ENCODE measurements around the gene ADGRB3. TPM values are rescaled to one million over a fixed set of nuclear protein-coding genes. Genes with fewer than 3 reads are reported as not detected.

ADGRB3 gene
- total RNA-seq, 4 donors from 2014 or later = 5.3 to 15.6 (median 7.6) TPM

DNA sequence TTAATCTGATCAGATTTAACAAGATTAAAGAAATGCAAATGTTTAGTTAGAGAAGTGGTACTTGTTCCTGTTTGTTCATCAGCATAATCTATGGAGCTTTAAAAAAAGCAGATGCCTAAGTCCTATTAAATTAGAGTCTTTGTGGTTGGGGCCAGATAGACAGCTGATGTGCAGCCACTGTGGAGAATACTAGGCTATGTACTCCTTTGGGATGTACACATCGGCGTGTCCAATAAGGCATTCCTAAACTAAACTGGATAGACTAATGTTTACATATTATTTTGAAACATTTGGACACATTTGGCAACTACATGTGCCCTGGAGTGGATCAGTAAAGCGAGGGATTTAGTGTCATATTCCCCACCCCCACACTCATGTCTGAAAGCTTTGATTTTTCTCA lies 702.2 kb downstream of the ADGRB3 start:
- Histone ChIP-seq H3K27ac (no peak overlapping the region), H3K4me3 (no peak overlapping the region), H3K9me3 (no peaks in the 10 kb centered on the region), H3K27me3 (no peaks in the 10 kb centered on the region), H3K36me3 (no peaks in the 10 kb centered on the region), H3K4me1 (no peaks in the 10 kb centered on the region)
- TF ChIP-seq, protein P1, sequence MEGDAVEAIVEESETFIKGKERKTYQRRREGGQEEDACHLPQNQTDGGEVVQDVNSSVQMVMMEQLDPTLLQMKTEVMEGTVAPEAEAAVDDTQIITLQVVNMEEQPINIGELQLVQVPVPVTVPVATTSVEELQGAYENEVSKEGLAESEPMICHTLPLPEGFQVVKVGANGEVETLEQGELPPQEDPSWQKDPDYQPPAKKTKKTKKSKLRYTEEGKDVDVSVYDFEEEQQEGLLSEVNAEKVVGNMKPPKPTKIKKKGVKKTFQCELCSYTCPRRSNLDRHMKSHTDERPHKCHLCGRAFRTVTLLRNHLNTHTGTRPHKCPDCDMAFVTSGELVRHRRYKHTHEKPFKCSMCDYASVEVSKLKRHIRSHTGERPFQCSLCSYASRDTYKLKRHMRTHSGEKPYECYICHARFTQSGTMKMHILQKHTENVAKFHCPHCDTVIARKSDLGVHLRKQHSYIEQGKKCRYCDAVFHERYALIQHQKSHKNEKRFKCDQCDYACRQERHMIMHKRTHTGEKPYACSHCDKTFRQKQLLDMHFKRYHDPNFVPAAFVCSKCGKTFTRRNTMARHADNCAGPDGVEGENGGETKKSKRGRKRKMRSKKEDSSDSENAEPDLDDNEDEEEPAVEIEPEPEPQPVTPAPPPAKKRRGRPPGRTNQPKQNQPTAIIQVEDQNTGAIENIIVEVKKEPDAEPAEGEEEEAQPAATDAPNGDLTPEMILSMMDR (IDR thresholded peaks at IDR 0.05) = no peak
- TF ChIP-seq POLR2A (IDR thresholded peaks at IDR 0.05) = no peak
- no peak for DNase-seq
- intact Hi-C loops (cut with DNase I; ENCODE audit: low total_unique reads) = no loop called here

DNA sequence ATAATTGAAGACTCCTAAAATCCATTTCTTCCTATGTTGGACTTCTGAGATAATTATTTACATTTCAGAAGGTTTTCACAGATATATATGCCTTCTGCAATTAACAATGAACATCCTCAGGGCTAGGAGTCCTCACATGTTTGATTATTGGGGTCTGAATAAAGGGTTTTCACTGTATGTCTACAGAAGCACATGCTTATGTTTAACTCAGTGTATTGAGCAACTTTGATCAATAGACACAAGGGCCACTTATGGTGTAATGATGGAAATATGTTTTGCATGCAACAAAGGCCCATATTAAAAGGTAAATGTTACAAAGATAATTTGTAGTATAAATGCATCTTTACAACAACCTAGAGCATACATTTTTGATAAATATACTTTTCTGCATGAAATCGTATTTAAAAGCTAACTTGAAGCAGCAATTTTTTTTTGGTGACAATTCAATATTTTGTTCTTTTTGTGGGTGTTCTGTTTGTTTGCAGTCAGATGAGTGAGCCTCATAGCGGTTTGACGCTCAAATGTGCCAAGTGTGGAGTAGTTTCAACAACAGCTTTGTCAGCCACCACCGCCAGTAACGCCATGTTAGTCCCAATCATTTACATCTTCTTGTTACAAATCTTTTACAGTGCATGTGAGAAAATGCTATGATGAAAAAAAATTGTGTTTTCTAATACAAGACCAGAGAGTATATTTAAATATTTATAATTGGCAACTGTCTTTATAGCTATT lies 703.5 kb downstream of the ADGRB3 start:
- no peak for DNase-seq
- H3K4me1 ChIP-seq = no peaks in the 10 kb centered on the region
- intact Hi-C loops (cut with DNase I; ENCODE audit: low total_unique reads) = no loop called here
- no peak overlapping the region for H3K4me3 ChIP-seq
- no peaks in the 10 kb centered on the region for H3K36me3 ChIP-seq
- TF ChIP-seq, protein P1 (IDR thresholded peaks at IDR 0.05) = no peak
- TF ChIP-seq POLR2A (IDR thresholded peaks at IDR 0.05) = no peak
- H3K27me3 ChIP-seq = no peaks in the 10 kb centered on the region
- H3K27ac ChIP-seq = no peak overlapping the region
- H3K9me3 ChIP-seq = no peaks in the 10 kb centered on the region

DNA sequence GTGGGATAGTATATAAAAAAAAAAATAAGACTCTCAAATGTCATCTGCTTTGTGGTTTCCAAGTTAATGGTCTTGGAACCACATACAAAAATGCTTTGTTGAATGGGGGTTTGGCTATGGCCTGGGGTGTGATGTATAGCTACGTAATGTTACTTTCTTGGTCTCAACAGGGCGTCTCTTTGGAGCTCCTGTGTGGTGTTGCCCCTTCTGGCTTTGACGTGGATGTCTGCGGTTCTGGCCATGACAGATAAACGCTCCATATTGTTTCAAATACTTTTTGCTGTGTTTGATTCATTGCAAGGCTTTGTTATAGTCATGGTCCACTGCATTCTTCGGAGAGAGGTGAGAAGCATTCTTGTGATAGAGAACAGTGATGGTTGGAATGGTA lies 704.1 kb downstream of the ADGRB3 start:
- H3K9me3 ChIP-seq = no peaks in the 10 kb centered on the region
- no peak for DNase-seq
- no peaks in the 10 kb centered on the region for H3K27me3 ChIP-seq
- H3K4me1 ChIP-seq = no peaks in the 10 kb centered on the region
- no peak overlapping the region for H3K4me3 ChIP-seq
- no peaks in the 10 kb centered on the region for H3K36me3 ChIP-seq
- intact Hi-C loops (cut with DNase I; ENCODE audit: low total_unique reads) = no loop called here
- TF ChIP-seq POLR2A (IDR thresholded peaks at IDR 0.05) = no peak
- TF ChIP-seq, protein P1 (IDR thresholded peaks at IDR 0.05) = no peak
- no peak overlapping the region for H3K27ac ChIP-seq

DNA sequence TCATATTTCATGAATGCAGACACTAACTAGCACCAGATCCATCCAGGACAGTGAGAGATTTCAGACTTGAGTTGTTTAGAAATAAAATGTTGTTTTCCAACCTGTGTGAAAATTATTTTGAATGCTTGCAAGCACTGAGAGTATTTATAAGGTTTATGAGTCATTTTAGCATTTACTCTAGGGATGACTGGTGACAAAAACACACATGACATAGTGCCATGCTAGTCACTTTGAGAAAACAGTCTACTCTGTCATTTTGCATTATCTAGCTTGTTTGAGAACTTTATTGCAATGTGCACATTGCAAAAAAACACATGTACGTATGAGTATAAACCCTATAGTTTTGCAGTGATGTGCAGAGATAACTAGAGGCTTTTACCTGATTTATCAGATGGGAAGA lies 705.1 kb downstream of the ADGRB3 start:
- DNase-seq = no peak
- no peaks in the 10 kb centered on the region for H3K27me3 ChIP-seq
- H3K4me3 ChIP-seq = no peak overlapping the region
- no peaks in the 10 kb centered on the region for H3K4me1 ChIP-seq
- no peaks in the 10 kb centered on the region for H3K9me3 ChIP-seq
- no peak overlapping the region for H3K27ac ChIP-seq
- intact Hi-C loops (cut with DNase I; ENCODE audit: low total_unique reads) = no loop called here
- H3K36me3 ChIP-seq = no peaks in the 10 kb centered on the region
- TF ChIP-seq, protein P1 (IDR thresholded peaks at IDR 0.05) = no peak
- no peak for TF ChIP-seq POLR2A (IDR thresholded peaks at IDR 0.05)

GRCh38 chr6:69343851-69344250 lies 708.8 kb downstream of the ADGRB3 start:
- H3K4me1 ChIP-seq = no peaks in the 10 kb centered on the region
- no peak overlapping the region for H3K4me3 ChIP-seq
- H3K9me3 ChIP-seq = no peaks in the 10 kb centered on the region
- no peak for DNase-seq
- H3K36me3 ChIP-seq = no peaks in the 10 kb centered on the region
- no peak for TF ChIP-seq POLR2A (IDR thresholded peaks at IDR 0.05)
- TF ChIP-seq, protein P1 (IDR thresholded peaks at IDR 0.05) = no peak
- no peak overlapping the region for H3K27ac ChIP-seq
- no peaks in the 10 kb centered on the region for H3K27me3 ChIP-seq
- intact Hi-C loops (cut with DNase I; ENCODE audit: low total_unique reads) = no loop called here
